ENCODE measurements around the gene PDE6B.

DNA sequence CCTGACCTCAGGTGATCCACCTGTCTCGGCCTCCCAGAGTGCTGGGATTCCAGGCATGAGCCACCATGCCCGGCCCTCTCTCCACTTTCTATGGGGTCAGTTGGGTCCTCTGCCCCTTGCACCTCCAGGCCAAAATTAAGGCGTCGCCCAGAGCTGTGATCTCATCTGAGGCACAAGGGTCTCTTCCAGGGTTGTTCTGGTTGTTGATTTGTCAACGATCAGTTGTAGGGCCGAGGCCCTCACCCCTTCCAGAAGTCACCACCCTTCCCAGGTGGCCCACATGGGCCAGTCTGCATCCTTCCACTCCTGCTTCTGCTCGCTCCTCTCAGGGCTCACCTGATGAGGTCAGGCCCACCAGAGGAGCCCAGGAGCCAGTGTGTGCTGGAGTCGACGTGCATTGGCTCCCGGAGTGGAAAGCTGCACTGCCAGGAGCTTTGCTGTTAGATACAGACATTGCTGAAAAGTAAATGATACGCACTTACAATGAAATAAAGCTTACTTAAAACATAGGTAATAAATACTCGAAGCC is 35.0 kb upstream of the PDE6B start:
- TF ChIP-seq, protein P1, sequence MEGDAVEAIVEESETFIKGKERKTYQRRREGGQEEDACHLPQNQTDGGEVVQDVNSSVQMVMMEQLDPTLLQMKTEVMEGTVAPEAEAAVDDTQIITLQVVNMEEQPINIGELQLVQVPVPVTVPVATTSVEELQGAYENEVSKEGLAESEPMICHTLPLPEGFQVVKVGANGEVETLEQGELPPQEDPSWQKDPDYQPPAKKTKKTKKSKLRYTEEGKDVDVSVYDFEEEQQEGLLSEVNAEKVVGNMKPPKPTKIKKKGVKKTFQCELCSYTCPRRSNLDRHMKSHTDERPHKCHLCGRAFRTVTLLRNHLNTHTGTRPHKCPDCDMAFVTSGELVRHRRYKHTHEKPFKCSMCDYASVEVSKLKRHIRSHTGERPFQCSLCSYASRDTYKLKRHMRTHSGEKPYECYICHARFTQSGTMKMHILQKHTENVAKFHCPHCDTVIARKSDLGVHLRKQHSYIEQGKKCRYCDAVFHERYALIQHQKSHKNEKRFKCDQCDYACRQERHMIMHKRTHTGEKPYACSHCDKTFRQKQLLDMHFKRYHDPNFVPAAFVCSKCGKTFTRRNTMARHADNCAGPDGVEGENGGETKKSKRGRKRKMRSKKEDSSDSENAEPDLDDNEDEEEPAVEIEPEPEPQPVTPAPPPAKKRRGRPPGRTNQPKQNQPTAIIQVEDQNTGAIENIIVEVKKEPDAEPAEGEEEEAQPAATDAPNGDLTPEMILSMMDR (conservative IDR thresholded peaks at IDR 0.05; ENCODE audit: low read length), result no peak
- no peak for TF ChIP-seq EZH2phosphoT487 (IDR thresholded peaks at IDR 0.05; ENCODE audit: borderline replicate concordance, low read depth, low read length)
